IPS-20b (cell line): ENCODE measurements around the gene ATAD3B.

ENCODE experiments used
- H3K27ac ChIP-seq: one replicate; pipeline ENCODE4 v1.5.1; 2013; ENCODE audit warnings: low read length
- H3K27me3 ChIP-seq: 2 replicates; pipeline ENCODE4 v1.6.1; 2013; ENCODE audit warnings: mild to moderate bottlenecking, low read length, inconsistent platforms; ENCODE audit not compliant: insufficient read depth
- H3K36me3 ChIP-seq: 2 replicates; pipeline ENCODE4 v1.6.1; 2013; ENCODE audit warnings: low read depth, mild to moderate bottlenecking, inconsistent platforms, low read length, moderate library complexity; ENCODE audit not compliant: insufficient read depth
- H3K4me1 ChIP-seq: 2 replicates; pipeline ENCODE4 v1.6.1; 2013; ENCODE audit warnings: mild to moderate bottlenecking, control low read depth, inconsistent platforms, low read length, moderate library complexity; ENCODE audit not compliant: insufficient read depth
- H3K4me3 ChIP-seq: 2 replicates; pipeline ENCODE4 v1.5.1; 2013; ENCODE audit warnings: mild to moderate bottlenecking, low read length, inconsistent platforms
- H3K9ac ChIP-seq: 2 replicates; pipeline ENCODE4 v1.6.1; 2013; ENCODE audit warnings: low read depth, mild to moderate bottlenecking, inconsistent platforms, low read length, moderate library complexity
- H3K9me3 ChIP-seq: 2 replicates; pipeline ENCODE4 v1.6.1; 2013; ENCODE audit warnings: mild to moderate bottlenecking, low read depth, low read length, inconsistent platforms; ENCODE audit not compliant: insufficient read depth

Gene ATAD3B

GRCh38 chr1:1535201-1536018 is 63.8 kb downstream of the ATAD3B start:
- H3K9me3 ChIP-seq, result no peaks in the 10 kb centered on the region
- H3K9ac ChIP-seq, result no peak overlapping the region
- no peaks in the 10 kb centered on the region for H3K27me3 ChIP-seq
- no peak overlapping the region for H3K4me3 ChIP-seq
- H3K27ac ChIP-seq, result no peak overlapping the region
- no peaks in the 10 kb centered on the region for H3K4me1 ChIP-seq
- 0 out of 2 replicates have a peak, but pooled peaks cover 8% of the 10 kb centered on the region for H3K36me3 ChIP-seq

DNA sequence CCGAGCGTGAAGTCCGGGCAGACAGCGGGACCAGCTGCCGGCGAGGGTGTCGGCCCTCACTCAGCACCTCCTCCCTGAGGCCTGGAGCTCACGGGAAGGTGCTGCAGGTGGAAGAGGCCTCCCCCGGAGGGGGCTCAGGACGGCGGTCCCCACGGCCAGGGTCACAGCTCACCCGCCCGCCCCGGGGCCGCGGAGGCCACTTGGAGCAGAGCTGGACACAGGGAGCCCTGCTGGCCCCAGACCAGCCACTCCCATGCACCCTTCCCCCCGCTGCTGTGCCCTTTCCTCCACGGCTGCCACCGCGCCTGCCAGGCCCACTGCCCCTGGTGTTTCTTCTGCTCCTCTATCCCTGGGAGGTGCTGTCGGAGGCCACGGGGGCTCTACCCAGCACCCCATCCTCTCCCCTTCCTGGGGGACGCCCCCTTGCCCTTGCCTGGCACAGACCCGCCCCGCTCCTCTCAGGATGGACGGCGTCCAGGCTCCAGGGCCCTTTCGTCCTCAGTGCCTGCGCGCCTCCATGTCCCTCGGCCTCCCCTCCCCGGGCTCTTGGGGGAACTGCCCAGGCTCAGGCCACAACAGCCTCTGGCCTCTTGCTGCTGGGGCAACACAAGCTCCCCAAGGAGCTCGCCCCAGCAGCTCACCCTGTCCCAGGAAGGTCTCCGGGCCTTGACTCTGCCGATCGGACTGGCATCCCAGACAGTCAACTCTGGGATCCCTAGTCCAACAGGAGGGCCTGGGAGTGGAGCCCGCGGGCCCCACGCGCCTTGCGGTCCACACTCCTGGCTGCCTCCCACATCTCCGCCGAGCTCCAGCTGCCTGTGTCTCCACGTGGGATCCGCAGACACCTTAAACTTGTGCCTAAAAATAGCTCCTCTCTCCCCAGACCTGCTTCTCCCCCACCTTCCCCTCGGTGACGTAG is 64.7 kb downstream of the ATAD3B start:
- no peaks in the 10 kb centered on the region for H3K9me3 ChIP-seq
- no peak overlapping the region for H3K27ac ChIP-seq
- H3K27me3 ChIP-seq, result no peaks in the 10 kb centered on the region
- H3K36me3 ChIP-seq, result peaks cover 8% of the 10 kb centered on the region; the same call in 1 of the 2 replicates
- H3K4me3 ChIP-seq, result no peak overlapping the region
- no peak overlapping the region for H3K9ac ChIP-seq
- no peaks in the 10 kb centered on the region for H3K4me1 ChIP-seq

DNA sequence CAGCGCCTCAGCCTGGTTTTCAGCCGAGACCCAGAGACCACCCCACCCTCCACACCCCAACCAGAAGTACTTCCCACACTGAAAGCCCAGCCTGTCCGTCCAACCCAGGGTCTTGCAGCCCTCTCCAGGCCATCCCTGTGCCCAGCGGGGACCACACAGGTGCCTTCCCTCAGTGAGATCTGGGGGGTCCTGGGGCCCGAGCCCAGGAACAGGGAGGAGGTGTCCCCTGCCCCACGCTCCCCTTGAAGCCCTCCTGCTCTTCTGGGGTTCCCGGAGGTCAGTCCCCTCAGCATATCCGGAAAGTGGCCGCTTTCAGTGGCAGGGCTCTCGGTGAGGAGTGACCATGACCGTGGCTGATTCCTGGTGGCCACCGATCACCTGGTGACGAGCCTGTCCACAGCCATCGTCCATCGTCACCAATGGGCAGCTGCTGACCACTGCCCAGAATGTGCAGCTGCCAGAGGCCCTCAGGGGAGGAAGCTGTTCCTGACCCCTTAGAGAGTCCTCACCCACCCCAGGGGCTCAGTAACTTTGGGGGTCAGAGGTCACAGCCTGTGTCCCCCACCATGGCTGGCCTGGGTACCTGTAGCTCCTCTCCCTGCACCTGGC is 65.5 kb downstream of the ATAD3B start:
- Histone ChIP-seq H3K4me1 (no peaks in the 10 kb centered on the region), H3K4me3 (no peak overlapping the region), H3K27ac (no peak overlapping the region), H3K27me3 (no peaks in the 10 kb centered on the region), H3K9me3 (no peaks in the 10 kb centered on the region), H3K9ac (no peak overlapping the region), H3K36me3 (peaks cover 13% of the 10 kb centered on the region; the same call in 1 of the 2 replicates)

DNA sequence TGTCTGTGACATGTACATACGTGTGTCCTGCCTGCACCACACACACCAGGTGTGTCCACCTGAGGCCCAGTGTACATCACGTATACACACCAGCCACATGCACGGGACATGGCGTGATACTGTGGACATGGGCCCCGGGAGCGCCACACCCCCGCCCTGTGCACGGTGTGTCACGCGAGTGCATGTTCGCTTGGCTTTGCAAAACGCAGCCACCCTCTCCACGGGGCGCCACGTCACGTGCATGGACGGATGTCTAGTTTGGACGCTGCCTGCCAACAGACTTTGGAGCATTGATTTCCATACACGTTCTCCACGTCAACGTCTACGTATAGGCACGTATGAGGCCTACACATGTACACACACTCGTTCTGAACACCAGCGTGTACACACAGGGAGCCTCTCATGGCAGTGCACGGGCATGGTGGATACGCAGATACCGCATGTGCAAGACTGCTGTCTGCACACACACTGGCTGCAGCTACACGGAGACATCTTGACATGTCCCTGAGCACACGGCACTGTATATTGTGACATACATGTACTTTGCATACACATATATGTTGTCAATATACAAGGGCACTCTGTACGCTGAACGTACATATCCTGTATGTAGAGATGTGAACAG is 66.2 kb downstream of the ATAD3B start:
- H3K9ac ChIP-seq, result no peak overlapping the region

GRCh38 chr1:1538334-1538733 is 66.8 kb downstream of the ATAD3B start:
- H3K4me1 ChIP-seq, result no peaks in the 10 kb centered on the region
- no peak overlapping the region for H3K9ac ChIP-seq
- H3K9me3 ChIP-seq, result no peaks in the 10 kb centered on the region
- H3K27me3 ChIP-seq, result no peaks in the 10 kb centered on the region
- H3K27ac ChIP-seq, result no peak overlapping the region
- H3K36me3 ChIP-seq, result peaks cover 21% of the 10 kb centered on the region
- no peak overlapping the region for H3K4me3 ChIP-seq

More for the DNA sequence above, 66.2 kb downstream of the ATAD3B start:
- Histone ChIP-seq H3K9me3 (no peaks in the 10 kb centered on the region), H3K36me3 (peaks cover 20% of the 10 kb centered on the region), H3K4me1 (no peaks in the 10 kb centered on the region), H3K27me3 (no peaks in the 10 kb centered on the region), H3K4me3 (no peak overlapping the region), H3K27ac (no peak overlapping the region)

- peak overlapping the region; percentile 79; the same call in 1 of the 2 replicates for H3K4me3 ChIP-seq
- no peaks in the 10 kb centered on the region for H3K27me3 ChIP-seq
- no peaks in the 10 kb centered on the region for H3K4me1 ChIP-seq
- peaks cover 21% of the 10 kb centered on the region for H3K36me3 ChIP-seq
- H3K27ac ChIP-seq, result no peak overlapping the region
- H3K9ac ChIP-seq, result peak overlapping the region; percentile 65; the same call in 1 of the 2 replicates
- H3K9me3 ChIP-seq, result no peaks in the 10 kb centered on the region
Observed at GRCh38 chr1:1538989-1539309, 67.4 kb downstream of the ATAD3B start.

DNA sequence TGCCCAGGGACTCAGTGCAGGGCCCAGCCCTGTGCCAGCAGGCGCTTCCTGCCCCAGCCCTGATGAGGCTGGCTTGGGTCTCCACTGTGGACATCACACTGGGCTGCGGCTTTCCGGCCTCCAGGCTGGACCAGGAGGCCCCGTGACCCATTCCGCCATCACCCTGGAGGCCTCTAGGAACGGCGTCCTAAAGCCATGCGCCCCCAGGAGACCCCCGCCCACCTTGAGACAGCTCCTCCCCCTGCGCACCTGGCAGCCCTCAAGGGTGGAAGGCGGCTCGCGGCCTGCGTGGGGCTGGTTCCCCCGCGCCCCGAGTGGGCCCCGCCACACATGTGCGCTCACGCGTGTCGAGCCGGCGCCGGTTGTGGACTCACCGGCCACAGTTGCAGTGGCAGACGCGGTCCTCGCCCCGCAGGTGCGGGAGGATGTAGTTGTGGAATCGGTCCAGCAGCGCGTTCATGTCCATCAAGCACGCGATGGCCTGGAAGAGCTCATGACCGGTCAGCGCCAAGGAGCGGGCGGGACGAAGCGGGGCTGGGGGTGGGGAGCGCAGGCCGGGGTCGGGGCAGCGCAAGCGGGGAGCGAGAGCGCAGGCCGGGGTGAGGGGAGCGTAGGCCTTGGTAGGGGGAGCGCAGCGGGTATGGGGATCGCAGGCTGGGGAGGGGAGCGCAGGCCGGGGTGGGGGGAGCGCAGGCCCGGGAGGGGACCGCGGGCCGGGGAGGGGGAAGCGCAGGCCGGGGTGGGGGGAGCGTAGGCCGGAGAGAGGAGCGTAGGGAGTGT is 67.9 kb downstream of the ATAD3B start:
- Histone ChIP-seq H3K36me3 (peaks cover 21% of the 10 kb centered on the region), H3K27me3 (no peaks in the 10 kb centered on the region), H3K27ac (no peak overlapping the region), H3K9me3 (no peaks in the 10 kb centered on the region), H3K4me1 (no peaks in the 10 kb centered on the region), H3K9ac (peak overlapping the region; percentile 65; the same call in 1 of the 2 replicates), H3K4me3 (peak overlapping the region; percentile 79; the same call in 1 of the 2 replicates)

DNA sequence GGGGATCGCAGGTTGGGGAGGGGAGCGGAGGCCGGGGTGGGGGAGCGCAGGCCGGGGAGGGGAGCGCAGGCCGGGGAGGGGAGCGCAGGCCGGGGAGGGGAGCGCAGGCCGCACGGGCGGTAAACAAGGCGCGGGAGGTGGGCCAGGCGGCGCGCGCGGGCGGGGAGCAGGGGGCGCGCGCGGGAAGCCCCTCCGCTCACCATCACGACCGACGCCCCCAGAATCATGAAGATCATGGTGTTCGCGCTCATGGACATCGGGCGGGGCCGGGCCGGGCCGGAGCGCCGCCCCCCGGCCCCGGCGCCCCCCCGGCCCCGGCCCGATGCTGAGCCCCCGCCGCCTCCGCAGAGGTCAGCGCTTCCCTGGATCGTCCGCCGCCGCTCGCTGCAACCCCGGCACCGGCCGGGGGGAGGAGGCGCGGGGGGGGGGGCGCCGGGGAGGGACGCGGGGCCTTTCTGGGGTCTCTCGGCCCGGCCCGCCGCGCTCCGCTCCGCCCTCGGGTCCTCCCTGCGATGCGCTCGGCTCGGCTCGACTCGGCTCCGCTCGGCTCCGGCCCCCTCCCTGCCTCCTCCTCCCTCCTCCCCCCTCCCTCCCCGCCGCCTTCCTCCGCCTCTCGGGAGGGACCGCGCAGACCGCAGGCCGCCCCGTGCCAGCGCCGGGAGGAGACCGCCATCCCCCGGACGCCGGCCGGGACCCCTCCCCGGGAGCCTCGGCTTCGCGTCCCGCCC is 68.7 kb downstream of the ATAD3B start, which contains the start of gene TMEM240:
Gene TMEM240, minus strand, starts transcription at position 535 of the 728 bp plus-strand sequence. Its CDS starts 278 bp downstream, at position 257.
- H3K9ac ChIP-seq, result peak within 1 kb of the TSS; percentile 78
- no peak within 1 kb of the TSS for H3K27ac ChIP-seq
- H3K36me3 ChIP-seq, result peaks cover 21% of the 10 kb centered on the region

GRCh38 chr1:1540818-1541628 is 69.5 kb downstream of the ATAD3B start:
- Histone ChIP-seq H3K4me3 (peak overlapping the region; percentile 59; the same call in 1 of the 2 replicates), H3K4me1 (no peaks in the 10 kb centered on the region), H3K36me3 (peaks cover 21% of the 10 kb centered on the region), H3K27ac (no peak overlapping the region), H3K27me3 (no peaks in the 10 kb centered on the region), H3K9ac (peak overlapping the region; percentile 78), H3K9me3 (no peaks in the 10 kb centered on the region)

More for the DNA sequence above, 68.7 kb downstream of the ATAD3B start, which contains the start of gene TMEM240:
- Histone ChIP-seq H3K9me3 (no peaks in the 10 kb centered on the region), H3K4me1 (no peaks in the 10 kb centered on the region), H3K4me3 (peak within 1 kb of the TSS; percentile 79; the same call in 1 of the 2 replicates), H3K27me3 (no peaks in the 10 kb centered on the region)
